ENCODE results near the gene CYS1. TPM values are rescaled to one million over a fixed set of nuclear protein-coding genes. Genes with fewer than 3 reads are reported as not detected.
A peak's percentile ranks its signal among the peaks of the same experiment; 100 is the strongest.

CYS1 gene
- total RNA-seq, 1 experiment from 2014 or later: not detected

- H3K4me3 Mint-ChIP-seq (ENCODE audit: unreplicated experiment): peak within 1 kb of the TSS; percentile 97
- CTCF ChIA-PET: interaction anchor here (4.8 to 5.1 kb wide), 2 partner anchors 285 to 312 kb away, joined by 90 to 126 read pairs; no protein-coding TSS in a partner anchor
- peak within 1 kb of the TSS; percentile 84 for H3K27ac Mint-ChIP-seq (ENCODE audit: low read depth, unreplicated experiment)
- H3K27me3 Mint-ChIP-seq (ENCODE audit: insufficient read depth, unreplicated experiment): no peaks in the 10 kb centered on the region
- BruUV-seq (replicated peaks): TSS peak; percentile 27
- POLR2A ChIA-PET: interaction anchor here (1.0 to 6.0 kb wide), 3 partner anchors 283 to 324 kb away, joined by 3 to 58 read pairs (median 10); no protein-coding TSS in a partner anchor
- H3K36me3 Mint-ChIP-seq (ENCODE audit: insufficient read depth, unreplicated experiment): peaks cover 13% of the 10 kb centered on the region
- no peaks in the 10 kb centered on the region for H3K9me3 Mint-ChIP-seq (ENCODE audit: unreplicated experiment)
- intact Hi-C loops (cut with micrococcal nuclease): no loop called here
- peaks cover 19% of the 10 kb centered on the region for H3K4me1 Mint-ChIP-seq (ENCODE audit: insufficient read depth, unreplicated experiment)
- DNase-seq (ENCODE audit: unreplicated experiment): peak; percentile 96
- TF ChIP-seq, protein P1, sequence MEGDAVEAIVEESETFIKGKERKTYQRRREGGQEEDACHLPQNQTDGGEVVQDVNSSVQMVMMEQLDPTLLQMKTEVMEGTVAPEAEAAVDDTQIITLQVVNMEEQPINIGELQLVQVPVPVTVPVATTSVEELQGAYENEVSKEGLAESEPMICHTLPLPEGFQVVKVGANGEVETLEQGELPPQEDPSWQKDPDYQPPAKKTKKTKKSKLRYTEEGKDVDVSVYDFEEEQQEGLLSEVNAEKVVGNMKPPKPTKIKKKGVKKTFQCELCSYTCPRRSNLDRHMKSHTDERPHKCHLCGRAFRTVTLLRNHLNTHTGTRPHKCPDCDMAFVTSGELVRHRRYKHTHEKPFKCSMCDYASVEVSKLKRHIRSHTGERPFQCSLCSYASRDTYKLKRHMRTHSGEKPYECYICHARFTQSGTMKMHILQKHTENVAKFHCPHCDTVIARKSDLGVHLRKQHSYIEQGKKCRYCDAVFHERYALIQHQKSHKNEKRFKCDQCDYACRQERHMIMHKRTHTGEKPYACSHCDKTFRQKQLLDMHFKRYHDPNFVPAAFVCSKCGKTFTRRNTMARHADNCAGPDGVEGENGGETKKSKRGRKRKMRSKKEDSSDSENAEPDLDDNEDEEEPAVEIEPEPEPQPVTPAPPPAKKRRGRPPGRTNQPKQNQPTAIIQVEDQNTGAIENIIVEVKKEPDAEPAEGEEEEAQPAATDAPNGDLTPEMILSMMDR (IDR thresholded peaks at IDR 0.05; ENCODE audit: unreplicated experiment): no peak
These were observed 42.5 kb upstream of the CYS1 start, which contains the start of gene RRM2 for GRCh38 chr2:10122500-10123280. Gene RRM2, plus strand, starts transcription at chr2:10122739. Its CDS starts 60 bp downstream, at chr2:10122799.

GRCh38 chr2:10120877-10121574 lies 40.8 kb upstream of the CYS1 start:
- CTCF ChIA-PET: interaction anchor here (0.7 to 1.5 kb wide), 8 partner anchors 31 to 654 kb away, joined by 3 to 12 read pairs (median 3); no protein-coding TSS in a partner anchor
- Mint-ChIP-seq H3K9me3 (ENCODE audit: unreplicated experiment) (no peaks in the 10 kb centered on the region), H3K4me3 (ENCODE audit: unreplicated experiment) (peak overlapping the region; percentile 97), H3K4me1 (ENCODE audit: insufficient read depth, unreplicated experiment) (peaks cover 19% of the 10 kb centered on the region), H3K27me3 (ENCODE audit: insufficient read depth, unreplicated experiment) (no peaks in the 10 kb centered on the region), H3K27ac (ENCODE audit: low read depth, unreplicated experiment) (peak overlapping the region; percentile 84), H3K36me3 (ENCODE audit: insufficient read depth, unreplicated experiment) (peaks cover 13% of the 10 kb centered on the region)
- TF ChIP-seq, protein P1 (IDR thresholded peaks at IDR 0.05; ENCODE audit: unreplicated experiment): no peak
- DNase-seq (ENCODE audit: unreplicated experiment): peak; percentile 67
- TSS peak; percentile 66 for BruUV-seq (replicated peaks)
- intact Hi-C loops (cut with micrococcal nuclease): loop anchor here (1.0 kb wide), 1 partner anchor 49 kb away; no protein-coding TSS in a partner anchor
- POLR2A ChIA-PET: interaction anchor here (0.6 to 3.3 kb wide), 12 partner anchors 15 to 566 kb away, joined by 3 to 27 read pairs (median 4); partner anchors contain the start of genes ADAM17 and KLF11

DNA sequence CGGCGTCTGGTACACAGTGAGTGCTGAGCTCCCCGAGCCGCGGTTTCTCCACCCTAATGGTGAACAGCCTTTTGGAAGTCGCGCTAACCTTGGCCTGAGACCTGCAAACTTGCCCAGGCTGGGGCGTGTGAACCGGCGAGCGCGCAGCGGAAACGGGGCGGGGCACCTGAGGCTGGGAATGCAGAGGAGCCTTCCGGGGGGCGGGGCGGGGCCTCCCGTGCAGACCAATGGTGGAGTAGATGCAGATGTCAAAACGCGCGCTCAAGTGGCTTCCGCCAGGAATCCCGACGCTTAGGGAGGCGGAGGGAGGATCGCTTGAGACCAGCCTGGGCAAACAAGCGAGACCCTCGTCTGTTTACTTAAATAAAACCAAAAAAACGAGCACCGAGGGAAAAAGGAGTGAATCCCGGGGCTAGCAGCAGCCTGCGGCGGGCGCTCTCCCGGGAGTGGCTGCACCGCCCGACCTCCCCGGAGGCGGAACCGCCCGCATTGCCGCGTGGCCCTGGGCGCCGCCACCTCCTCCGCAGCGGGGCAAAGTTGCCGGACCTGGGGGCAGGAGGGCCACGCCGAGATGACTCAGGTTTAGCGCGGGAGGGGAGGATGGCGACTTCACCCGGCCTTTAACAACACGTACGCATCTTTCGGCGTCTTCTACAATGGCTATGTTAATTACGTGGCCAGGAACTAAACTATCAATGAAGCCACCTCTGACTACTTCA lies 40.1 kb upstream of the CYS1 start:
- TF ChIP-seq, protein P1 (IDR thresholded peaks at IDR 0.05; ENCODE audit: unreplicated experiment): no peak
- CTCF ChIA-PET: interaction anchor here (0.6 to 1.7 kb wide), 10 partner anchors 30 to 655 kb away, joined by 3 to 19 read pairs (median 4); no protein-coding TSS in a partner anchor
- H3K4me3 Mint-ChIP-seq (ENCODE audit: unreplicated experiment): peak overlapping the region; percentile 97
- H3K9me3 Mint-ChIP-seq (ENCODE audit: unreplicated experiment): no peaks in the 10 kb centered on the region
- H3K4me1 Mint-ChIP-seq (ENCODE audit: insufficient read depth, unreplicated experiment): peaks cover 13% of the 10 kb centered on the region
- intact Hi-C loops (cut with micrococcal nuclease): loop anchor here (1.0 kb wide), 1 partner anchor 48 kb away; no protein-coding TSS in a partner anchor
- POLR2A ChIA-PET: interaction anchor here (0.5 to 3.3 kb wide), 12 partner anchors 23 to 565 kb away, joined by 3 to 27 read pairs (median 5); partner anchors contain the start of gene ADAM17
- peaks cover 13% of the 10 kb centered on the region for H3K36me3 Mint-ChIP-seq (ENCODE audit: insufficient read depth, unreplicated experiment)
- no peaks in the 10 kb centered on the region for H3K27me3 Mint-ChIP-seq (ENCODE audit: insufficient read depth, unreplicated experiment)
- BruUV-seq (replicated peaks): TSS peak; percentile 53
- H3K27ac Mint-ChIP-seq (ENCODE audit: low read depth, unreplicated experiment): peak overlapping the region; percentile 84
- peak; percentile 97 for DNase-seq (ENCODE audit: unreplicated experiment)
